Endothelial cell of umbilical vein (primary cell): ENCODE data around the gene TM9SF3. TPM values are rescaled to one million over a fixed set of nuclear protein-coding genes. Genes with fewer than 3 reads are reported as not detected.

ENCODE experiments used
- BruUV-seq: library from RNA; stranded (reverse); fragments of 400-500 nt; replicated peaks from 2 replicates; lab custom pipeline; 2021; lab: Mats Ljungman, UMichigan
- CTCF ChIA-PET: fragments of 300-600, 350-600 bp; sonication (Branson Sonifier 250); formaldehyde crosslinking; loops from one replicate; lab custom pipeline; 2021; ENCODE audit warnings: antibody characterized with exemption, inconsistent platforms; lab: Charles Lee
- POLR2A ChIA-PET: fragments of 300-600, 350-600 bp; sonication (Branson Sonifier 250); formaldehyde crosslinking; loops from one replicate; lab custom pipeline; 2021; ENCODE audit warnings: antibody characterized with exemption, inconsistent platforms; lab: Charles Lee
- DNase-seq: peaks from one replicate; pipeline ENCODE4 v3.0.0-alpha.2; 2011; ENCODE audit warnings: low read depth, low spot score
- FAIRE-seq: peaks from 2 replicates; lab custom pipeline; 2011; peaks lifted over from hg19 to GRCh38; lab: Jason Lieb, UNC
- H2AFZ ChIP-seq: 2 replicates; pipeline ENCODE4 v1.6.0; 2012; ENCODE audit warnings: low read depth, low read length, control low read depth, inconsistent platforms
- H3K27ac ChIP-seq: 2 replicates; pipeline ENCODE4 v1.5.1; 2011; ENCODE audit warnings: low read depth, mild to moderate bottlenecking, control low read depth, low read length, moderate library complexity; ENCODE audit not compliant: insufficient read depth
- H3K27me3 ChIP-seq, 2 experiments: 2 replicates each; pipeline versions ENCODE4 v1.6.0 to v1.6.1; 2011; ENCODE audit warnings: low read length in 2 of 2, mixed read lengths in 1 of 2; ENCODE audit not compliant: control insufficient read depth in 2 of 2, insufficient read depth in 2 of 2
- H3K36me3 ChIP-seq, 2 experiments: 2 replicates in 1 of 2; 3 replicates in 1 of 2; pipeline ENCODE4 v1.5.1; 2011; ENCODE audit warnings: low read length in 2 of 2, mild to moderate bottlenecking in 1 of 2, moderate library complexity in 1 of 2; ENCODE audit not compliant: control insufficient read depth in 2 of 2, insufficient read depth in 2 of 2; ENCODE audit errors: extremely low read depth in 1 of 2
- H3K4me1 ChIP-seq: 3 replicates; pipeline ENCODE4 v1.5.1; 2011; ENCODE audit warnings: mild to moderate bottlenecking, low read length; ENCODE audit not compliant: control insufficient read depth, insufficient read depth; ENCODE audit errors: extremely low read depth
- H3K4me2 ChIP-seq: 2 replicates; pipeline ENCODE4 v1.6.1; 2011; ENCODE audit warnings: low read length, control low read depth, mixed read lengths; ENCODE audit not compliant: insufficient read depth
- H3K4me3 ChIP-seq, 3 experiments: fragments of 200-600 bp in 1 of 3; sonication (generic), shearing (Covaris generic) in 1 of 3; replicated peaks in 1 of 3; 2 replicates each; pipeline ENCODE4 v1.5.1; 2011 to 2016; ENCODE audit warnings: control low read depth in 3 of 3, low read length in 3 of 3, mild to moderate bottlenecking in 2 of 3, inconsistent platforms in 1 of 3, low read depth in 1 of 3, moderate library complexity in 1 of 3; ENCODE audit not compliant: insufficient read depth in 1 of 3
- H3K79me2 ChIP-seq: 2 replicates; pipeline ENCODE4 v1.6.0; 2012; ENCODE audit warnings: low read length, inconsistent platforms; ENCODE audit not compliant: control insufficient read depth, insufficient read depth
- H3K9ac ChIP-seq: replicated peaks from 2 replicates; pipeline ENCODE3; 2011; ENCODE audit warnings: low read length, control low read depth; ENCODE audit not compliant: insufficient read depth; ENCODE audit errors: extremely low read depth
- H3K9me1 ChIP-seq: replicated peaks from 3 replicates; pipeline ENCODE4 v1.6.0; 2011; ENCODE audit warnings: mild to moderate bottlenecking, low read length; ENCODE audit not compliant: control insufficient read depth, insufficient read depth; ENCODE audit errors: extremely low read depth
- H3K9me3 ChIP-seq: replicated peaks from 2 replicates; pipeline ENCODE4 v1.5.1; 2012; ENCODE audit warnings: low read length, inconsistent platforms; ENCODE audit not compliant: control insufficient read depth, insufficient read depth
- H4K20me1 ChIP-seq: replicated peaks from 2 replicates; pipeline ENCODE3; 2011; ENCODE audit warnings: mild to moderate bottlenecking, low read length; ENCODE audit not compliant: control insufficient read depth, insufficient read depth; ENCODE audit errors: extremely low read depth
- CTCF ChIP-seq, 2 donors: IDR thresholded peaks; 1 replicate in 1 of 2; 2 replicates in 1 of 2; pipeline ENCODE4 v1.5.1; 2011; ENCODE audit warnings: low read length in 2 of 2, mild to moderate bottlenecking in 2 of 2, moderate library complexity in 2 of 2, control low read depth in 1 of 2, inconsistent platforms in 1 of 2, low read depth in 1 of 2; ENCODE audit not compliant: insufficient read depth in 1 of 2; ENCODE audit errors: extremely low read depth in 1 of 2
- EZH2 ChIP-seq: IDR thresholded peaks from 2 replicates; pipeline ENCODE4 v1.6.1; 2012; ENCODE audit warnings: borderline replicate concordance, low read depth, mild to moderate bottlenecking, moderate library complexity, low read length, inconsistent platforms; ENCODE audit not compliant: severe bottlenecking
- FOS ChIP-seq: IDR thresholded peaks from 2 replicates; pipeline ENCODE4 v1.6.1; 2011; ENCODE audit warnings: mild to moderate bottlenecking, low read length, moderate library complexity, borderline replicate concordance; ENCODE audit not compliant: insufficient read depth
- GATA2 ChIP-seq: IDR thresholded peaks from 2 replicates; pipeline ENCODE4 v1.7.0; 2011; ENCODE audit warnings: low read depth, mild to moderate bottlenecking, moderate library complexity, mixed read lengths, low read length; ENCODE audit not compliant: insufficient read length, insufficient read depth
- JUN ChIP-seq: IDR thresholded peaks from 2 replicates; pipeline ENCODE4 v1.6.1; 2011; ENCODE audit warnings: borderline replicate concordance, low read depth; ENCODE audit not compliant: insufficient read length, insufficient read depth
- MAX ChIP-seq: IDR thresholded peaks from 2 replicates; pipeline ENCODE4 v1.6.1; 2011; ENCODE audit not compliant: insufficient read depth, insufficient read length
- MYC ChIP-seq: IDR thresholded peaks from one replicate; pipeline ENCODE4 v1.6.1; 2011; ENCODE audit warnings: mild to moderate bottlenecking, low read depth, low read length
- POLR2A ChIP-seq: IDR thresholded peaks from 2 replicates; pipeline ENCODE4 v1.6.1; 2012; ENCODE audit warnings: low read depth, mild to moderate bottlenecking, control low read depth, low read length
- POLR2AphosphoS5 ChIP-seq: IDR thresholded peaks from 2 replicates; pipeline ENCODE4 v1.6.1; 2012; ENCODE audit warnings: low read depth, mild to moderate bottlenecking, control low read depth, low read length, moderate library complexity; ENCODE audit not compliant: insufficient read depth
- dilution Hi-C: fragments of 300-500 bp; cut with MboI; formaldehyde crosslinking; loops from one replicate; pipeline ENCODE4 v1.15.0; 2019; ENCODE audit warnings: low sequenced_read_pairs; ENCODE audit not compliant: extremely low pct_ligation_motif_present
- intact Hi-C: fragments of 100-400 bp; cut with micrococcal nuclease; formaldehyde crosslinking; loops from one replicate; pipeline ENCODE4 v1.10.0; 2022
- polyA plus RNA-seq, 4 experiments: library from polyadenylated mRNA; depleted of rRNA in 3 of 4; stranded (reverse) in 3 of 4; unstranded in 1 of 4; fragments of >200 nt; gene quantifications; 2 replicates each; pipeline versions ENCODE4 v1.2.1 to v1.2.3, GENCODE V29; 2011 to 2012; ENCODE audit warnings: missing spikeins in 1 of 4
- total RNA-seq: library from RNA; stranded (reverse); gene quantifications from 2 replicates; pipeline ENCODE4 v1.2.3, GENCODE V29; 2021

The TM9SF3 gene
- total and polyA plus RNA-seq, 2 donors (not counting 3 experiments of a cell fraction or from before 2014, with no cell fraction given): 133 to 144 TPM

- Histone ChIP-seq H3K9ac (no peak overlapping the region), H3K4me2 (no peak overlapping the region), H2AFZ (no peak overlapping the region), H3K27ac (no peak overlapping the region), H3K9me3 (no peaks in the 10 kb centered on the region), H3K79me2 (no peaks in the 10 kb centered on the region), H3K27me3 (peaks cover 6 to 11% of the 10 kb centered on the region in 2 experiments), H3K9me1 (no peaks in the 10 kb centered on the region), H4K20me1 (no peaks in the 10 kb centered on the region), H3K36me3 (peaks cover 3 to 14% of the 10 kb centered on the region in 2 experiments), H3K4me3 (no peak overlapping the region), H3K4me1 (peaks cover 18% of the 10 kb centered on the region)
- BruUV-seq: no TSS peak
- TF ChIP-seq EZH2: no peak
- no peak for TF ChIP-seq CTCF (IDR thresholded peaks at IDR 0.05; ENCODE audit: extremely low read depth in 1 of 2, insufficient read depth in 1 of 2, low read depth in 1 of 2, low read length in 2 of 2)
- no peak for TF ChIP-seq GATA2
- no peak for TF ChIP-seq MYC
- dilution Hi-C loops: no loop called here
- intact Hi-C loops: loop anchor here (10.0 kb wide), 1 partner anchor 318 kb away; the partner anchor contains the start of gene LCOR
- no peak for DNase-seq
- FAIRE-seq: no peak
- ChIA-PET CTCF (no interaction called here), POLR2A (no interaction called here)
Measured at GRCh38 chr10:96517284-96517683, 69.5 kb downstream of the TM9SF3 start.

- FAIRE-seq: no peak
- Histone ChIP-seq H2AFZ (no peak overlapping the region), H3K9ac (no peak overlapping the region), H3K36me3 (peaks cover 0 to 9% of the 10 kb centered on the region in 2 experiments), H3K4me1 (peaks cover 20% of the 10 kb centered on the region), H3K4me2 (no peak overlapping the region), H3K9me3 (no peaks in the 10 kb centered on the region), H3K4me3 (no peak overlapping the region), H3K9me1 (no peaks in the 10 kb centered on the region), H3K79me2 (no peaks in the 10 kb centered on the region), H4K20me1 (no peaks in the 10 kb centered on the region), H3K27me3 (peaks cover 15 to 19% of the 10 kb centered on the region in 2 experiments), H3K27ac (no peak overlapping the region)
- intact Hi-C loops (loop anchor here (10.0 kb wide), 1 partner anchor 318 kb away; the partner anchor contains the start of gene LCOR), dilution Hi-C loops (no loop called here)
- CTCF ChIA-PET: interaction anchor here (1.0 kb wide), 1 partner anchor 17 kb away, joined by 4 read pairs; no protein-coding TSS in a partner anchor
- no peak for DNase-seq
- BruUV-seq: no TSS peak
- POLR2A ChIA-PET: no interaction called here
- TF ChIP-seq MAX (no peak), EZH2 (no peak), FOS (no peak), MYC (no peak), POLR2A (no peak), POLR2AphosphoS5 (no peak), JUN (no peak), CTCF (IDR thresholded peaks at IDR 0.05; ENCODE audit: extremely low read depth in 1 of 2, insufficient read depth in 1 of 2, low read depth in 1 of 2, low read length in 2 of 2) (no peak), GATA2 (no peak)
Measured at GRCh38 chr10:96516337-96516736, 70.5 kb downstream of the TM9SF3 start.
